ENCODE results near the gene MT1B.

The MT1B gene

DNA sequence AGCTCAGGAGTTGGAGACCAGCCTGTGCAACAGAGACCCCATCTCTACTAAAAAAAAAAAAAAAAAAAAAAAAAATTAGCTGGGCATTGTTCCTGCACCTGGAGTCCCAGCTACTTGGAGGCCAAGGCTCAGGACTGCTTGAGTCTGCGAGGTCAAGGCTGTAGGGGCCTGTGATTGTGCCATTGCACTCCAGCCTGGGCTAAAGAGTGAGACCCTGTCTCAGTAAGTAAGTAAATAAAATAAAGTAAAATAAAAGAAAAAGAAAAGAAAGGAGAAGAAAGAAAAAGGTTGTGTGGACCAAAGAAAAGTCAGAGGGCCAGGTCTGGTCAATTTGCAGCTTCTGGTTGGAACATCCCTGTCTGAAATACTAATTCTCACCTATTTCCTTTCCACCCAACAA lies 48.9 kb downstream of the MT1B start:
- TF ChIP-seq, protein P1, sequence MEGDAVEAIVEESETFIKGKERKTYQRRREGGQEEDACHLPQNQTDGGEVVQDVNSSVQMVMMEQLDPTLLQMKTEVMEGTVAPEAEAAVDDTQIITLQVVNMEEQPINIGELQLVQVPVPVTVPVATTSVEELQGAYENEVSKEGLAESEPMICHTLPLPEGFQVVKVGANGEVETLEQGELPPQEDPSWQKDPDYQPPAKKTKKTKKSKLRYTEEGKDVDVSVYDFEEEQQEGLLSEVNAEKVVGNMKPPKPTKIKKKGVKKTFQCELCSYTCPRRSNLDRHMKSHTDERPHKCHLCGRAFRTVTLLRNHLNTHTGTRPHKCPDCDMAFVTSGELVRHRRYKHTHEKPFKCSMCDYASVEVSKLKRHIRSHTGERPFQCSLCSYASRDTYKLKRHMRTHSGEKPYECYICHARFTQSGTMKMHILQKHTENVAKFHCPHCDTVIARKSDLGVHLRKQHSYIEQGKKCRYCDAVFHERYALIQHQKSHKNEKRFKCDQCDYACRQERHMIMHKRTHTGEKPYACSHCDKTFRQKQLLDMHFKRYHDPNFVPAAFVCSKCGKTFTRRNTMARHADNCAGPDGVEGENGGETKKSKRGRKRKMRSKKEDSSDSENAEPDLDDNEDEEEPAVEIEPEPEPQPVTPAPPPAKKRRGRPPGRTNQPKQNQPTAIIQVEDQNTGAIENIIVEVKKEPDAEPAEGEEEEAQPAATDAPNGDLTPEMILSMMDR (IDR thresholded peaks at IDR 0.05): no peak

DNA sequence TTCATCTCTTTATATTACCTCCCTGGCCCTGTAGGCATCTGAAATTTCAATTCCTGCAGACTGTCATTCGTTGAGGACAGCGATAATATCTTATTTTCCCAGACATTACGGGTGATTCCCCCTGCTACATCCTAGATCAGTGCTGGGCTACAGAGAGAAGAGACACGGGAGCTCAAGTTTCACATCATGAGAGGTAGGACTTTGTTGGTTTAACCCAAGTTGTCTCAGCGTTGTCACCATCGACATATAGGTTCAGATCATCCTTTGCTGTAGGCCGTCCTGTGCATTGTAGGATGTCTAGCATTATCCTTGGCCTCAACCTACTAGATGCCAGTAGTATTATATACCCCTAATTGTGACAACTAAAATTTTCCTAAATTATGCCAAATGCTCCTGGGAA lies 49.8 kb downstream of the MT1B start:
- TF ChIP-seq, protein P1 (IDR thresholded peaks at IDR 0.05): no peak
